GM12873 (cell line): Measurements from ENCODE around the gene CFTR.

ENCODE experiments used
- TF ChIP-seq, protein P1 (sequence below): IDR thresholded peaks from 2 replicates; pipeline ENCODE4 v1.5.1; 2012; ENCODE audit warnings: low read depth, mild to moderate bottlenecking, moderate library complexity, low read length, control low read depth; ENCODE audit not compliant: insufficient read depth; ENCODE audit errors: missing control alignments

The CFTR gene

DNA sequence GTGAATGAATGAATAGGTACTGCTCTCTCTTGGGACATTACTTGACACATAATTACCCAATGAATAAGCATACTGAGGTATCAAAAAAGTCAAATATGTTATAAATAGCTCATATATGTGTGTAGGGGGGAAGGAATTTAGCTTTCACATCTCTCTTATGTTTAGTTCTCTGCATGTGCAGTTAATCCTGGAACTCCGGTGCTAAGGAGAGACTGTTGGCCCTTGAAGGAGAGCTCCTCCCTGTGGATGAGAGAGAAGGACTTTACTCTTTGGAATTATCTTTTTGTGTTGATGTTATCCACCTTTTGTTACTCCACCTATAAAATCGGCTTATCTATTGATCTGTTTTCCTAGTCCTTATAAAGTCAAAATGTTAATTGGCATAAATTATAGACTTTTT is 1.2 kb downstream of the CFTR start:
- TF ChIP-seq, protein P1, sequence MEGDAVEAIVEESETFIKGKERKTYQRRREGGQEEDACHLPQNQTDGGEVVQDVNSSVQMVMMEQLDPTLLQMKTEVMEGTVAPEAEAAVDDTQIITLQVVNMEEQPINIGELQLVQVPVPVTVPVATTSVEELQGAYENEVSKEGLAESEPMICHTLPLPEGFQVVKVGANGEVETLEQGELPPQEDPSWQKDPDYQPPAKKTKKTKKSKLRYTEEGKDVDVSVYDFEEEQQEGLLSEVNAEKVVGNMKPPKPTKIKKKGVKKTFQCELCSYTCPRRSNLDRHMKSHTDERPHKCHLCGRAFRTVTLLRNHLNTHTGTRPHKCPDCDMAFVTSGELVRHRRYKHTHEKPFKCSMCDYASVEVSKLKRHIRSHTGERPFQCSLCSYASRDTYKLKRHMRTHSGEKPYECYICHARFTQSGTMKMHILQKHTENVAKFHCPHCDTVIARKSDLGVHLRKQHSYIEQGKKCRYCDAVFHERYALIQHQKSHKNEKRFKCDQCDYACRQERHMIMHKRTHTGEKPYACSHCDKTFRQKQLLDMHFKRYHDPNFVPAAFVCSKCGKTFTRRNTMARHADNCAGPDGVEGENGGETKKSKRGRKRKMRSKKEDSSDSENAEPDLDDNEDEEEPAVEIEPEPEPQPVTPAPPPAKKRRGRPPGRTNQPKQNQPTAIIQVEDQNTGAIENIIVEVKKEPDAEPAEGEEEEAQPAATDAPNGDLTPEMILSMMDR = no peak

DNA sequence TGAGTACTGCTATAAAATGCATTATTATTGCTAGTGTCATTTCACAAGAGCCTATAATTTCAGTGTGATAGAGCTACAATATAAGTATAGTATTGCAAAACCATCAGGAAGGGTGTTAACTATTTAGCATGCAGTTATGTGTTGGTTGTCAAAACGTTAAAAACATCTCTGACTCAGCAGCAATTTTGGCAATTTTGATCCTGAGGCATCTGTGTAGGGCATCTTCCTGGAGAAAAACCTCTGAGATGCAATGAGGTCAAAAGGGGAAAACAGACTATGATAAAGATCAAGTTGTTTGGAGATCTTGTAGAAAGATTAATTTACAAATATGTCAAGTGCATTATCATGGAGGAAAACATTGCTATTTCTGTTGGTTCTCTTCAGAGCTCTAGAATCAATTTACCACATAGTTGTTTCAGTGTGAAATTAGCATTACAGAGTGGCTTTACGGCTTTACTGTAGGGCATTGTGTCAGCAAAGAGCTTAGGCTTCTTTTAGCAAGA is 5.3 kb downstream of the CFTR start:
- TF ChIP-seq, protein P1 = no peak

DNA sequence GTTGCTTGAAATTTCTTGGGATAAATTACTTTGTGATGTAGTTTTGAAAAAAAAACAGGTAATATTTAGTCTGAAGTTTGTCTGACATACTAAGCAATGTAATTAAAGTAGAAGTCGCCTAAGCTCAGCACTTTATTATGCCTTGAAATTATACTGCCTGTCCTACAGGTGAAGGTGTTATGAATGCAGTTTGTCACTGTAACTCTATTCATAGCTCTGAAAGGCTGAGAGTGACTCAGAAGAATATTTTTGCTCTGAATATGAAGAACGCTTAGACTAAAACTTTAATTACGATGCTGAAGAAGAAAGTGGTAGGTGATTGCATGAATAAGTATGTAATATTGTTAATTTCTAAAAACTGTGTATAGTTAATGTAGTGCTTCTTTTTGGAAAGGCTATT is 9.2 kb downstream of the CFTR start:
- TF ChIP-seq, protein P1 = no peak

DNA sequence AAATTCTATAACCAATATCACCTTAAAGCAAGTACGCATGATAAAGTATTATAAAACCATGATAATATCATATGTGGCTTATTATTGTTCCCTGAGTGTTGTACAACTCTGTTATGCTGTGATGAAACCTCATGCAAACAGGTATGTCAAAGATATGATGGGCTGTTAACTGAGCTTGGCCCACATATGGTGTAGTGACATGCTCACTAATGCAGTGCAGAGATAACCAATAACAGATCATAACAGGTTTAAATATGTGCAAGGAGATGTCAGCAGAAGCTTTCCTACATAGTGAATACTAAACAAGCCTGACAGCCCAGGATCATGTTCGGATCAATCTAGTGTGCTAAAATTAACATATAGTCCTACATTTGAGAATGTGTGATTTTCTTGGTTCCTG is 9.6 kb downstream of the CFTR start:
- TF ChIP-seq, protein P1 = no peak

DNA sequence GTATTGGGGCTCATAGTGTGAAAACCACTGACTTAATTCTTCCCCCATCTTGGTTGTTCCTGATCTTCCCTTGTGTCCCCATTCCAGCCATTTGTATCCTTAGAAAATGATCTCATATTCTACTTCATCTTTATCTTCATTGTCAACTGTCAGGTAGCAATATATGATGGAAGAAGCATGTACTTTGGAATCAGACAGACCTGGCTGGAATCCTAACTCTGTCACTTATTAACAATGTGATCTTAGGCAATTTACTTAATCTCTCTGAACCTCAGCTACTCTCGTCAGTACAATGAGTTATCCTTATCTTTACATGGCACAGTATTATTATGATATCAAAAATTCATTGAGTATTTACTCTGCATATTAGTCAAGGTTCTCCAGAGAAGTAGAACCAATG is 10.1 kb downstream of the CFTR start:
- TF ChIP-seq, protein P1 = no peak

GRCh38 chr7:117492649-117493048 is 12.8 kb downstream of the CFTR start:
- TF ChIP-seq, protein P1 = no peak

DNA sequence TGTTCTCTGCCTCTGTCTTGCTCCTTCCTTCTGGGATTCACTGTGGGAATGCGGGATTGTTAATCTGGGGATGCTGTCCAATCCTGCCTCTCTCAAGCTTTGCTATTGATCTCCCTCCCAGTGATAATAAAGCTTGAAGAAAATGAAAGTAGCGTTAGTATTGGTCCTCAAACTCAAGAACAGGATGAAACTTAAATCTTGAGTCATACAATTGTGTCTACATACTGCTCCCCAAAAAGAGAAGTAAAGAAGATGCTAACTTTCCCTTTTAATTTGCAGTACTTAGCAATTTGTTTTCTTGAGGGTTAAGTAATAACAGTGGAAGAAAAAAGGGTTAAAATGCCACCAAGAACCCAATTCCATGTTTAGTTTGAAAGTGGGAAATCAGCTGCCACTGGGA is 13.6 kb downstream of the CFTR start:
- TF ChIP-seq, protein P1 = no peak

GRCh38 chr7:117495308-117495707 is 15.5 kb downstream of the CFTR start:
- TF ChIP-seq, protein P1 = no peak
